A549 (cell line): ENCODE measurements around the gene RCE1. TPM values are rescaled to one million over a fixed set of nuclear protein-coding genes. Genes with fewer than 3 reads are reported as not detected.

Source experiments
- ATAC-seq, 2 experiments: fragments of 200-7000 bp in 1 of 2; fragments of >200 bp in 1 of 2; cut with Nextera tagmentation in 1 of 2; cut with Tn5 transposase in 1 of 2; 3 replicates each; pipeline versions ENCODE4 v1.8.0 to v1.9.1; 2018 to 2020; ENCODE audit warnings: mild to moderate bottlenecking in 1 of 2, moderate library complexity in 1 of 2
- CTCF ChIA-PET: fragments of 300-600 bp; sonication (Branson Sonifier 250); formaldehyde crosslinking; extraction: SDS; loops from one replicate; lab custom pipeline; 2021; ENCODE audit warnings: antibody characterized with exemption, inconsistent platforms; lab: Yijun Ruan, JAX
- POLR2A ChIA-PET: fragments of 350-600 bp; formaldehyde crosslinking; extraction: SDS; loops from one replicate; lab custom pipeline; 2021; ENCODE audit warnings: antibody characterized with exemption, inconsistent platforms; lab: Yijun Ruan, JAX
- DNase-seq, 2 experiments: peaks; one replicate each; pipeline versions ENCODE4 v3.0.0 to v3.0.0-alpha.2; 2011 to 2016; ENCODE audit warnings: low read depth in 1 of 2, low spot score in 1 of 2
- FAIRE-seq: peaks from 2 replicates; lab custom pipeline; 2011; peaks lifted over from hg19 to GRCh38; lab: Jason Lieb, UNC
- H3K27ac ChIP-seq, 2 experiments: fragments of >200 bp; sonication (Bioruptor Twin); formaldehyde crosslinking; 3 replicates each; pipeline ENCODE4 v1.5.1; 2016 to 2017
- H3K4me1 ChIP-seq: fragments of >200 bp; sonication (Bioruptor Twin); formaldehyde crosslinking; 3 replicates; pipeline ENCODE4 v1.6.1; 2016
- H3K4me2 ChIP-seq: fragments of >200 bp; sonication (Bioruptor Twin); formaldehyde crosslinking; 3 replicates; pipeline ENCODE4 v1.6.1; 2016
- H3K4me3 ChIP-seq: fragments of >200 bp; sonication (Bioruptor Twin); formaldehyde crosslinking; 3 replicates; pipeline ENCODE4 v1.5.1; 2016
- H3K9me3 ChIP-seq: fragments of >200 bp; sonication (Bioruptor Twin); formaldehyde crosslinking; 3 replicates; pipeline ENCODE4 v1.6.1; 2016
- BHLHE40 ChIP-seq: IDR thresholded peaks from 2 replicates; pipeline ENCODE4 v1.6.1; 2012; ENCODE audit warnings: low read depth, low read length, inconsistent platforms
- CEBPB ChIP-seq, 2 experiments: fragments of >200 bp in 1 of 2; sonication (Bioruptor Twin) in 1 of 2; formaldehyde crosslinking in 1 of 2; IDR thresholded peaks; 2 replicates each; pipeline ENCODE4 v1.6.1; 2012 to 2016
- CHD2 ChIP-seq: fragments of 150-350 bp; IDR thresholded peaks from 2 replicates; pipeline ENCODE4 v1.6.1; 2014; ENCODE audit warnings: low read length; ENCODE audit not compliant: partially characterized antibody
- CHD4 ChIP-seq: fragments of 200-600 bp; sonication (generic); IDR thresholded peaks from 2 replicates; pipeline ENCODE4 v1.6.1; 2016; ENCODE audit warnings: antibody characterized with exemption, mild to moderate bottlenecking, borderline replicate concordance
- E2F6 ChIP-seq: IDR thresholded peaks from 2 replicates; pipeline ENCODE4 v1.6.1; 2012; ENCODE audit warnings: low read depth, borderline replicate concordance
- EHF ChIP-seq: fragments of 250-450 bp; sonication (Bioruptor Pico); IDR thresholded peaks from 2 replicates; pipeline ENCODE4 v1.5.0; 2020; ENCODE audit warnings: mild to moderate bottlenecking
- EHMT2 ChIP-seq: fragments of 200-600 bp; sonication (generic); IDR thresholded peaks from 2 replicates; pipeline ENCODE4 v1.6.1; 2016; ENCODE audit warnings: antibody characterized with exemption, low read depth, mild to moderate bottlenecking, moderate library complexity
- FOSB ChIP-seq: fragments of 250-450 bp; sonication (Bioruptor Pico); IDR thresholded peaks from 2 replicates; pipeline ENCODE4 v1.5.0; 2020; ENCODE audit warnings: mild to moderate bottlenecking, moderate library complexity
- FOSL2 ChIP-seq, 2 experiments: fragments of 450-650 bp in 1 of 2; fragments of >200 bp in 1 of 2; sonication (Bioruptor Twin) in 1 of 2; formaldehyde crosslinking; IDR thresholded peaks; 2 replicates each; pipeline versions ENCODE4 v1.5.0 to v1.6.1; 2016 to 2020; ENCODE audit warnings: mild to moderate bottlenecking in 1 of 2, moderate library complexity in 1 of 2
- FOXS1 ChIP-seq: fragments of 250-450 bp; sonication (Bioruptor Pico); IDR thresholded peaks from 2 replicates; pipeline ENCODE4 v1.5.0; 2020; ENCODE audit warnings: mild to moderate bottlenecking, moderate library complexity
- HEYL ChIP-seq: fragments of 250-450 bp; sonication (Bioruptor Pico); IDR thresholded peaks from 2 replicates; pipeline ENCODE4 v1.8.0; 2021; ENCODE audit warnings: mild to moderate bottlenecking, moderate library complexity
- HMGXB4 ChIP-seq: fragments of 250-450 bp; sonication (Bioruptor Pico); IDR thresholded peaks from 2 replicates; pipeline ENCODE4 v1.5.0; 2021; ENCODE audit warnings: mild to moderate bottlenecking, moderate library complexity, borderline replicate concordance
- HOXA7 ChIP-seq: fragments of 250-450 bp; sonication (Bioruptor Pico); IDR thresholded peaks from 2 replicates; pipeline ENCODE4 v1.5.0; 2020; ENCODE audit warnings: mild to moderate bottlenecking, moderate library complexity
- HOXB5 ChIP-seq: fragments of 250-450 bp; sonication (Bioruptor Pico); IDR thresholded peaks from 2 replicates; pipeline ENCODE4 v1.5.0; 2020; ENCODE audit warnings: mild to moderate bottlenecking, moderate library complexity
- KDM1A ChIP-seq: fragments of 200-600 bp; sonication (generic); IDR thresholded peaks from 2 replicates; pipeline ENCODE4 v1.6.1; 2016; ENCODE audit warnings: low read depth, mild to moderate bottlenecking
- MAFK ChIP-seq: fragments of 450-650 bp; IDR thresholded peaks from 2 replicates; pipeline ENCODE4 v1.6.1; 2014; ENCODE audit not compliant: partially characterized antibody
- NFE2L2 ChIP-seq: fragments of 150-350 bp; conservative IDR thresholded peaks from 2 replicates; pipeline ENCODE4 v1.6.1; 2014; ENCODE audit warnings: low read length
- NPAS2 ChIP-seq: fragments of 250-450 bp; sonication (Bioruptor Pico); IDR thresholded peaks from 2 replicates; pipeline ENCODE4 v1.8.0; 2022; ENCODE audit warnings: mild to moderate bottlenecking, moderate library complexity, borderline replicate concordance
- NR3C1 ChIP-seq: fragments of >200 bp; sonication (Bioruptor Twin); formaldehyde crosslinking; IDR thresholded peaks from 3 replicates; pipeline ENCODE4 v1.6.1; 2017
- RAD21 ChIP-seq, 2 experiments: fragments of >200 bp in 1 of 2; sonication (Bioruptor Twin) in 1 of 2; formaldehyde crosslinking in 1 of 2; IDR thresholded peaks in 1 of 2; conservative IDR thresholded peaks in 1 of 2; 2 replicates in 1 of 2; 3 replicates in 1 of 2; pipeline ENCODE4 v1.6.1; 2012 to 2018; ENCODE audit warnings: inconsistent platforms in 1 of 2
- SMC3 ChIP-seq: fragments of >200 bp; sonication (Bioruptor Twin); formaldehyde crosslinking; IDR thresholded peaks from 3 replicates; pipeline ENCODE4 v1.6.1; 2018; ENCODE audit warnings: inconsistent platforms
- TFCP2L1 ChIP-seq: fragments of 250-450 bp; sonication (Bioruptor Pico); IDR thresholded peaks from 2 replicates; pipeline ENCODE4 v1.5.0; 2021; ENCODE audit warnings: mild to moderate bottlenecking
- TP53 ChIP-seq: fragments of 250-450 bp; sonication (Bioruptor Pico); IDR thresholded peaks from 2 replicates; pipeline ENCODE4 v1.5.0; 2021; ENCODE audit warnings: mild to moderate bottlenecking, moderate library complexity
- ZNF302 ChIP-seq: fragments of 250-450 bp; sonication (Bioruptor Pico); IDR thresholded peaks from 2 replicates; pipeline ENCODE4 v1.9.0; 2021; ENCODE audit warnings: inconsistent platforms, mild to moderate bottlenecking, moderate library complexity
- WGBS: methylation state at CpG from one replicate; pipeline ENCODE4 v1.1.6; 2017; ENCODE audit errors: missing lambda C conversion rate; 5-methylcytosine and 5-hydroxymethylcytosine counted together
- polyA plus RNA-seq, 4 experiments: library from polyadenylated mRNA; depleted of rRNA in 3 of 4; stranded (reverse); fragments of >200 nt; fragmentation: RNase III in 1 of 4; extraction: RNeasy Plus Mini Kit Qiagen cat#74134 plus additional on column Dnase treatment in 1 of 4; gene quantifications; 2 replicates in 3 of 4; 3 replicates in 1 of 4; pipeline ENCODE4 v1.2.3, GENCODE V29; 2011 to 2017
- TF ChIP-seq, protein P1 (sequence below): IDR thresholded peaks from 2 replicates; pipeline ENCODE4 v1.6.1; 2012
- TF ChIP-seq, protein P2 (sequence below): fragments of >200 bp; sonication (Bioruptor Twin); formaldehyde crosslinking; IDR thresholded peaks from 3 replicates; pipeline ENCODE4 v1.5.1; 2016
- TF ChIP-seq, protein P3 (sequence below): fragments of 250-450 bp; sonication (Bioruptor Pico); IDR thresholded peaks from 2 replicates; pipeline ENCODE4 v1.5.0; 2020; ENCODE audit warnings: low read depth, mild to moderate bottlenecking, moderate library complexity

Gene RCE1
- polyA plus RNA-seq, 2 of the 4 experiments (the other 2 are of a cell fraction): 20.3 to 23.3 TPM

- ChIA-PET POLR2A (interaction anchor here (1.3 kb wide), 1 partner anchor 126 kb away, joined by 3 read pairs; no protein-coding TSS in a partner anchor), CTCF (interaction anchor here (0.6 to 3.3 kb wide), 7 partner anchors 8 to 171 kb away, joined by 3 to 15 read pairs (median 4); partner anchors contain the start of gene C11orf86)
- no peak for FAIRE-seq
- DNase-seq: no peak
- Histone ChIP-seq H3K9me3 (no peaks in the 10 kb centered on the region), H3K27ac (no peak overlapping the region), H3K4me1 (peaks cover 15% of the 10 kb centered on the region; the same call in 1 of the 3 replicates), H3K4me3 (no peak overlapping the region), H3K4me2 (no peak overlapping the region)
- TF ChIP-seq FOXS1 (CRISPR knock-in tag) (no peak), HMGXB4 (CRISPR knock-in tag) (no peak), NR3C1 (no peak), EHF (CRISPR knock-in tag) (no peak), ZNF302 (no peak), TFCP2L1 (CRISPR knock-in tag) (no peak), CHD4 (no peak), RAD21 (conservative IDR thresholded peaks at IDR 0.05 in 1 of 2, IDR thresholded peaks at IDR 0.05 in 1 of 2) (no peak), E2F6 (no peak), BHLHE40 (no peak), HOXB5 (CRISPR knock-in tag) (no peak), FOSL2 (IDR thresholded peaks at IDR 0.05) (no peak), FOSL2 (CRISPR knock-in tag; IDR thresholded peaks at IDR 0.05) (no peak), HEYL (CRISPR knock-in tag) (no peak), SMC3 (no peak)
- TF ChIP-seq, protein P1, sequence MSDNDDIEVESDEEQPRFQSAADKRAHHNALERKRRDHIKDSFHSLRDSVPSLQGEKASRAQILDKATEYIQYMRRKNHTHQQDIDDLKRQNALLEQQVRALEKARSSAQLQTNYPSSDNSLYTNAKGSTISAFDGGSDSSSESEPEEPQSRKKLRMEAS: no peak
- TF ChIP-seq, protein P2, sequence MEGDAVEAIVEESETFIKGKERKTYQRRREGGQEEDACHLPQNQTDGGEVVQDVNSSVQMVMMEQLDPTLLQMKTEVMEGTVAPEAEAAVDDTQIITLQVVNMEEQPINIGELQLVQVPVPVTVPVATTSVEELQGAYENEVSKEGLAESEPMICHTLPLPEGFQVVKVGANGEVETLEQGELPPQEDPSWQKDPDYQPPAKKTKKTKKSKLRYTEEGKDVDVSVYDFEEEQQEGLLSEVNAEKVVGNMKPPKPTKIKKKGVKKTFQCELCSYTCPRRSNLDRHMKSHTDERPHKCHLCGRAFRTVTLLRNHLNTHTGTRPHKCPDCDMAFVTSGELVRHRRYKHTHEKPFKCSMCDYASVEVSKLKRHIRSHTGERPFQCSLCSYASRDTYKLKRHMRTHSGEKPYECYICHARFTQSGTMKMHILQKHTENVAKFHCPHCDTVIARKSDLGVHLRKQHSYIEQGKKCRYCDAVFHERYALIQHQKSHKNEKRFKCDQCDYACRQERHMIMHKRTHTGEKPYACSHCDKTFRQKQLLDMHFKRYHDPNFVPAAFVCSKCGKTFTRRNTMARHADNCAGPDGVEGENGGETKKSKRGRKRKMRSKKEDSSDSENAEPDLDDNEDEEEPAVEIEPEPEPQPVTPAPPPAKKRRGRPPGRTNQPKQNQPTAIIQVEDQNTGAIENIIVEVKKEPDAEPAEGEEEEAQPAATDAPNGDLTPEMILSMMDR: no peak
- 92% methylated on average over 15 of the region's 22 CpGs for WGBS
- ATAC-seq: no peak
Measured at GRCh38 chr11:66849501-66850234, 6.4 kb downstream of the RCE1 start.

DNA sequence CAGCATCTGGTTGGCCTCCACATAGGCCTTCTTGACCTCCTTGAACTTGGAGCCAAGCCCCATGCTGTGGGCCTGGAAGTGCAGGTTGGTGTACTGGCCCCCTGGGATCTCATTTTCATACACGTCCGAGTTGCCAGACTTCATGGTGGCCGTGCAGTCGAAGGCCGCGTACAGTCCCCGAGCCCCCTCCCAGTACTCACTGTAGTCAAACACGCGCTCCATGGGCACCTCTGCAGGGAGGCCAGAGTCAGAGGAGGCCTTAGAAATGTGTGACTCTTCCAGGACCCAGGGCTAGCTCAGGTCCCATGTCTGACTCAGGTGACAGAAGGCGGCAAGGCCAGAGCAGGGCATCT lies 7.0 kb downstream of the RCE1 start:
- WGBS: 97% methylated on average over 10 of the region's 10 CpGs
- ChIA-PET CTCF (interaction anchor here (0.6 to 3.3 kb wide), 5 partner anchors 8 to 171 kb away, joined by 3 to 15 read pairs (median 3); no protein-coding TSS in a partner anchor), POLR2A (interaction anchor here (1.3 kb wide), 1 partner anchor 126 kb away, joined by 3 read pairs; no protein-coding TSS in a partner anchor)
- no peak for ATAC-seq
- no peak for FAIRE-seq
- Histone ChIP-seq H3K4me2 (no peak overlapping the region), H3K4me3 (no peak overlapping the region)
- DNase-seq: no peak
- no peak for TF ChIP-seq HOXA7
- TF ChIP-seq NFE2L2: no peak
- TF ChIP-seq CEBPB (IDR thresholded peaks at IDR 0.05): no peak
- no peak for TF ChIP-seq EHMT2
- TF ChIP-seq, protein P2: no peak
- no peak for TF ChIP-seq MAFK
- no peak for TF ChIP-seq TP53 (CRISPR knock-in tag)
- TF ChIP-seq, protein P3, sequence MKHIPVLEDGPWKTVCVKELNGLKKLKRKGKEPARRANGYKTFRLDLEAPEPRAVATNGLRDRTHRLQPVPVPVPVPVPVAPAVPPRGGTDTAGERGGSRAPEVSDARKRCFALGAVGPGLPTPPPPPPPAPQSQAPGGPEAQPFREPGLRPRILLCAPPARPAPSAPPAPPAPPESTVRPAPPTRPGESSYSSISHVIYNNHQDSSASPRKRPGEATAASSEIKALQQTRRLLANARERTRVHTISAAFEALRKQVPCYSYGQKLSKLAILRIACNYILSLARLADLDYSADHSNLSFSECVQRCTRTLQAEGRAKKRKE: no peak
- TF ChIP-seq KDM1A: no peak
- TF ChIP-seq FOSL2 (IDR thresholded peaks at IDR 0.05): no peak
- no peak for TF ChIP-seq FOSL2 (CRISPR knock-in tag; IDR thresholded peaks at IDR 0.05)
- no peak for TF ChIP-seq CHD2
- TF ChIP-seq NPAS2 (CRISPR knock-in tag): no peak
- no peak for TF ChIP-seq ZNF302
- TF ChIP-seq HOXB5 (CRISPR knock-in tag): no peak
- no peak for TF ChIP-seq TFCP2L1 (CRISPR knock-in tag)
- no peak for TF ChIP-seq FOSB (CRISPR knock-in tag)
- TF ChIP-seq, all 56 proteins: peak for 0
- Histone ChIP-seq H3K27ac (no peak overlapping the region), H3K4me1 (peaks cover 14% of the 10 kb centered on the region), H3K9me3 (no peaks in the 10 kb centered on the region)
